ENCODE measurements around the gene SRPK3.

GRCh38 chrX:153778684-153779101 is 2.1 kb upstream of the SRPK3 start:
- TF ChIP-seq CTCF (IDR thresholded peaks at IDR 0.05) (peak; percentile 38), ZFX (IDR thresholded peaks at IDR 0.05; ENCODE audit: borderline replicate concordance) (no peak)
